Right lobe of liver (tissue), 4 donors: ENCODE data around the gene TAF4B.

Source experiments
- POLR2A ChIP-seq: fragments of 450-650 bp; IDR thresholded peaks from one replicate; pipeline ENCODE4 v1.6.1; 2017; ENCODE audit warnings: antibody characterized with exemption, mild to moderate bottlenecking
- TF ChIP-seq, protein P1 (sequence below), 4 donors: fragments of 200-600 bp in 3 of 4; fragments of 450-650 bp in 1 of 4; IDR thresholded peaks; one replicate each; pipeline versions ENCODE4 v1.5.1 to v1.8.0; 2016 to 2022; ENCODE audit warnings: antibody characterized with exemption in 4 of 4, mild to moderate bottlenecking in 2 of 4
- donor health status: DM: no; HTN: no; CAD: no.
- donor health status: DM: no; HTN: no; CAD: no.
- donor health status: DM: no; HTN: yes; CAD: no.

DNA sequence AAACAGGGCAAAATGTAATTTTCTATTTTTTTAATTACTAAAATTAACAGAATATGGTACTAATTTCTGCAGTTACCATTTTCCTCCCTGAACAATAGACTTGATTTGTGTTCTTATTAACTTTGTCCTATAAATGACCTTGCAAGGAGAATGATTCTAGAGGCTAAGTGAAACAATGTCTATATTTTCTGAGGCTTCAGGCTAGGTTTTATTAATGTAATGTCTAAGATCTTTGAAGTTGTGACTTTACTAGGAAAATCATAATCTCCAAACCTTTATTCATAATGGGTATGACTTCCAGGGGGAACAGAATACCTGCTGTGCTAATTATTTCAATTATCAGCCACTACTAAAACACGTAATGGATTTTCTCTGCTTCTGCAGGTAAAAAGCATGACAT lies 94.4 kb downstream of the TAF4B start:
- TF ChIP-seq, protein P1, sequence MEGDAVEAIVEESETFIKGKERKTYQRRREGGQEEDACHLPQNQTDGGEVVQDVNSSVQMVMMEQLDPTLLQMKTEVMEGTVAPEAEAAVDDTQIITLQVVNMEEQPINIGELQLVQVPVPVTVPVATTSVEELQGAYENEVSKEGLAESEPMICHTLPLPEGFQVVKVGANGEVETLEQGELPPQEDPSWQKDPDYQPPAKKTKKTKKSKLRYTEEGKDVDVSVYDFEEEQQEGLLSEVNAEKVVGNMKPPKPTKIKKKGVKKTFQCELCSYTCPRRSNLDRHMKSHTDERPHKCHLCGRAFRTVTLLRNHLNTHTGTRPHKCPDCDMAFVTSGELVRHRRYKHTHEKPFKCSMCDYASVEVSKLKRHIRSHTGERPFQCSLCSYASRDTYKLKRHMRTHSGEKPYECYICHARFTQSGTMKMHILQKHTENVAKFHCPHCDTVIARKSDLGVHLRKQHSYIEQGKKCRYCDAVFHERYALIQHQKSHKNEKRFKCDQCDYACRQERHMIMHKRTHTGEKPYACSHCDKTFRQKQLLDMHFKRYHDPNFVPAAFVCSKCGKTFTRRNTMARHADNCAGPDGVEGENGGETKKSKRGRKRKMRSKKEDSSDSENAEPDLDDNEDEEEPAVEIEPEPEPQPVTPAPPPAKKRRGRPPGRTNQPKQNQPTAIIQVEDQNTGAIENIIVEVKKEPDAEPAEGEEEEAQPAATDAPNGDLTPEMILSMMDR (IDR thresholded peaks at IDR 0.05): no peak
- TF ChIP-seq POLR2A: no peak
